SK-N-MC (cell line): ENCODE results near the gene KCNMA1.

ENCODE experiments used
- EZH2 ChIP-seq: fragments of 200-600 bp; sonication (generic); IDR thresholded peaks from one replicate; pipeline ENCODE4 v1.6.1; 2017; ENCODE audit warnings: antibody characterized with exemption
- FOXP2 ChIP-seq: optimal IDR thresholded peaks from 2 replicates; pipeline ENCODE3; 2011; ENCODE audit warnings: mild to moderate bottlenecking, moderate library complexity; ENCODE audit not compliant: insufficient read depth; ENCODE audit errors: extremely low read length, control extremely low read depth
- POLR2AphosphoS5 ChIP-seq: IDR thresholded peaks from 2 replicates; pipeline ENCODE4 v1.6.1; 2012; ENCODE audit warnings: mild to moderate bottlenecking, low read depth, low read length, borderline replicate concordance

DNA sequence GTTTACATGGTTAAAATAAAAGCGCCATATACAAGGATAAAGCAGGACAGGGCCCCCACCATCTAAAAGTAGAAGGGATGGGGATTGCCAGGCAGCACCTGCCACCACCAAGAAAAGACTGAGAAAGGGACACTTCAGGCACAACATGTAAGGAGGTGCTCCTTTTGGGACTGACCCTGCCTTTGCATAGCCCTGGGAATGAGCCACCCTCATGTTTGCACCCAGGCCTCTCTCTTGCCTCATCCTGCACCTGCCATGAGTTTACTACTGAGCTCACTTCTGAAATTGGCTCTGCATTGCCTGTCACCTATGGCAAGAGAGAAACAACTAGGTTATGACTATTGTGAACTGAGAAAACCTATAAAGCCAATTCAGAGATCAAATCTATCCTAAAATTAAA is 489.7 kb downstream of the KCNMA1 start:
- no peak for TF ChIP-seq EZH2
- no peak for TF ChIP-seq POLR2AphosphoS5
- no peak for TF ChIP-seq FOXP2
